GM12878 (cell line): ENCODE measurements around the gene HUWE1. TPM values are rescaled to one million over a fixed set of nuclear protein-coding genes. Genes with fewer than 3 reads are reported as not detected.

Experiments used
- ATAC-seq: fragments of 200-7000 bp; cut with Tn5 transposase; 3 replicates; pipeline ENCODE4 v1.9.1; 2020; ENCODE audit warnings: mild to moderate bottlenecking, moderate library complexity
- BruUV-seq: library from RNA; stranded (reverse); fragments of 400-500 nt; replicated peaks from 2 replicates; lab custom pipeline; 2021; lab: Mats Ljungman, UMichigan
- CTCF ChIA-PET: fragments of 300-600 bp; sonication (Branson Sonifier 250); formaldehyde crosslinking; extraction: SDS; loops from one replicate; lab custom pipeline; 2021; ENCODE audit warnings: inconsistent platforms; lab: Yijun Ruan, JAX
- POLR2A ChIA-PET: fragments of 350-600 bp; formaldehyde crosslinking; extraction: SDS; loops from one replicate; lab custom pipeline; 2021; ENCODE audit warnings: inconsistent platforms; lab: Charles Lee
- RAD21 ChIA-PET: fragments of 300-600 bp; sonication (Branson Sonifier 250); formaldehyde crosslinking; loops from one replicate; lab custom pipeline; 2023; ENCODE audit warnings: antibody characterized with exemption; ENCODE audit not compliant: unreplicated experiment; lab: Charles Lee
- SMC1A ChIA-PET: fragments of 300-600 bp; sonication (Branson Sonifier 250); formaldehyde crosslinking; loops from one replicate; lab custom pipeline; 2023; ENCODE audit not compliant: unreplicated experiment, uncharacterized antibody; lab: Charles Lee
- DNase-seq: peaks from one replicate; pipeline ENCODE4 v3.0.0-alpha.2; 2011; ENCODE audit warnings: low read depth, low spot score
- FAIRE-seq: peaks from 3 replicates; lab custom pipeline; 2011; peaks lifted over from hg19 to GRCh38; lab: Jason Lieb, UNC
- H2AFZ ChIP-seq: 2 replicates; pipeline ENCODE4 v1.6.0; 2011; ENCODE audit warnings: low read depth, low read length, control low read depth; ENCODE audit not compliant: control insufficient read depth
- H3K27ac ChIP-seq: 2 replicates; pipeline ENCODE4 v1.5.1; 2011; ENCODE audit warnings: control low read depth; ENCODE audit not compliant: control insufficient read depth, insufficient read depth
- H3K27me3 ChIP-seq, 2 experiments: replicated peaks in 1 of 2; 2 replicates each; pipeline versions ENCODE4 v1.6.0 to v1.6.1; 2011; ENCODE audit warnings: low read length in 1 of 2; ENCODE audit not compliant: control insufficient read depth in 2 of 2, insufficient read depth in 2 of 2
- H3K36me3 ChIP-seq, 2 experiments: 2 replicates each; pipeline ENCODE4 v1.5.1; 2011; ENCODE audit warnings: low read length in 1 of 2; ENCODE audit not compliant: control insufficient read depth in 2 of 2, insufficient read depth in 2 of 2
- H3K4me1 ChIP-seq: 2 replicates; pipeline ENCODE4 v1.6.1; 2011; ENCODE audit warnings: mild to moderate bottlenecking, low read length, moderate library complexity, mixed read lengths; ENCODE audit not compliant: control insufficient read depth, insufficient read depth
- H3K4me2 ChIP-seq: 2 replicates; pipeline ENCODE4 v1.6.0; 2011; ENCODE audit warnings: control low read depth; ENCODE audit not compliant: control insufficient read depth, insufficient read depth
- H3K4me3 ChIP-seq: fragments of 200-600 bp; sonication (generic); 2 replicates; pipeline ENCODE4 v1.5.1; 2016
- H3K79me2 ChIP-seq: 2 replicates; pipeline ENCODE4 v1.6.0; 2011; ENCODE audit warnings: low read length; ENCODE audit not compliant: control insufficient read depth, insufficient read depth
- H3K9ac ChIP-seq: 2 replicates; pipeline ENCODE4 v1.8.0; 2011; ENCODE audit warnings: low read length, control low read depth, mixed read lengths; ENCODE audit not compliant: control insufficient read depth, insufficient read depth
- H3K9me3 ChIP-seq: replicated peaks from 3 replicates; pipeline ENCODE4 v1.5.1; 2011; ENCODE audit warnings: mild to moderate bottlenecking, low read length; ENCODE audit not compliant: control insufficient read depth, insufficient read depth
- H4K20me1 ChIP-seq: 2 replicates; pipeline ENCODE4 v1.6.0; 2011; ENCODE audit not compliant: control insufficient read depth, insufficient read depth
- ATF7 ChIP-seq: fragments of 450-650 bp; IDR thresholded peaks from 2 replicates; pipeline ENCODE4 v1.6.1; 2016; ENCODE audit warnings: low read depth, mild to moderate bottlenecking
- BCL11A ChIP-seq: IDR thresholded peaks from 2 replicates; pipeline ENCODE4 v1.6.1; 2011; ENCODE audit warnings: low read depth, low read length
- DPF2 ChIP-seq: fragments of 450-650 bp; IDR thresholded peaks from 2 replicates; pipeline ENCODE4 v1.6.1; 2017; ENCODE audit warnings: mild to moderate bottlenecking
- EGR1 ChIP-seq, 2 experiments: IDR thresholded peaks; 1 replicate in 1 of 2; 2 replicates in 1 of 2; pipeline ENCODE4 v1.6.1; 2011 to 2012; ENCODE audit warnings: low read depth in 2 of 2, low read length in 2 of 2, borderline replicate concordance in 1 of 2, mild to moderate bottlenecking in 1 of 2, moderate library complexity in 1 of 2
- EP300 ChIP-seq, 2 experiments: fragments of 150-350 bp in 1 of 2; IDR thresholded peaks; 2 replicates each; pipeline ENCODE4 v1.6.1; 2011 to 2012; ENCODE audit warnings: low read depth in 2 of 2, low read length in 2 of 2, borderline replicate concordance in 1 of 2, improper control_type of control experiment in 1 of 2, inconsistent platforms in 1 of 2; ENCODE audit not compliant: control insufficient read depth in 1 of 2
- FOS ChIP-seq: IDR thresholded peaks from 3 replicates; pipeline ENCODE4 v1.6.1; 2011; ENCODE audit warnings: borderline replicate concordance; ENCODE audit not compliant: insufficient read length; ENCODE audit errors: extremely low read depth
- IKZF2 ChIP-seq, 2 experiments: fragments of 450-650 bp; IDR thresholded peaks; 2 replicates each; pipeline ENCODE4 v1.6.1; 2017; ENCODE audit warnings: mild to moderate bottlenecking in 2 of 2, moderate library complexity in 2 of 2
- IRF4 ChIP-seq: IDR thresholded peaks from 2 replicates; pipeline ENCODE4 v1.6.1; 2011; ENCODE audit warnings: low read depth, low read length
- MAX ChIP-seq: IDR thresholded peaks from 2 replicates; pipeline ENCODE4 v1.6.1; 2012; ENCODE audit warnings: low read depth, low read length, improper control_type of control experiment
- MEF2B ChIP-seq: fragments of 450-650 bp; IDR thresholded peaks from 2 replicates; pipeline ENCODE4 v1.6.1; 2018; ENCODE audit warnings: mild to moderate bottlenecking, moderate library complexity; ENCODE audit not compliant: partially characterized antibody, poor library complexity, severe bottlenecking
- MYC ChIP-seq: IDR thresholded peaks from 2 replicates; pipeline ENCODE4 v1.6.1; 2011; ENCODE audit warnings: mild to moderate bottlenecking, low read length, moderate library complexity, inconsistent platforms; ENCODE audit not compliant: insufficient read depth, insufficient replicate concordance, insufficient read length, severe bottlenecking
- NBN ChIP-seq: fragments of 450-650 bp; IDR thresholded peaks from 2 replicates; pipeline ENCODE4 v1.6.1; 2016
- NFYB ChIP-seq: IDR thresholded peaks from 2 replicates; pipeline ENCODE4 v1.6.1; 2011; ENCODE audit warnings: low read depth, mild to moderate bottlenecking, low read length, improper control_type of control experiment, moderate library complexity; ENCODE audit not compliant: insufficient read depth
- NKRF ChIP-seq: fragments of 450-650 bp; conservative IDR thresholded peaks from 2 replicates; pipeline ENCODE4 v1.6.1; 2017; ENCODE audit warnings: mild to moderate bottlenecking, moderate library complexity
- NR2C2 ChIP-seq: IDR thresholded peaks from 2 replicates; pipeline ENCODE4 v1.6.1; 2011; ENCODE audit warnings: borderline replicate concordance, low read depth; ENCODE audit not compliant: control insufficient read depth, insufficient read length
- NR2F1 ChIP-seq: fragments of 450-650 bp; conservative IDR thresholded peaks from 2 replicates; pipeline ENCODE4 v1.6.1; 2017; ENCODE audit warnings: mild to moderate bottlenecking
- RAD21 ChIP-seq: IDR thresholded peaks from 2 replicates; pipeline ENCODE4 v1.6.1; 2011; ENCODE audit warnings: mild to moderate bottlenecking, low read depth, low read length, moderate library complexity; ENCODE audit not compliant: insufficient read depth
- SMAD1 ChIP-seq: fragments of 450-650 bp; IDR thresholded peaks from 2 replicates; pipeline ENCODE4 v1.6.1; 2018; ENCODE audit warnings: mild to moderate bottlenecking, low read depth; ENCODE audit not compliant: partially characterized antibody
- SPI1 ChIP-seq: IDR thresholded peaks from 2 replicates; pipeline ENCODE4 v1.6.1; 2011; ENCODE audit warnings: low read depth, mild to moderate bottlenecking, low read length, moderate library complexity, borderline replicate concordance; ENCODE audit not compliant: insufficient read depth
- TBL1XR1 ChIP-seq: IDR thresholded peaks from 2 replicates; pipeline ENCODE4 v1.6.1; 2012; ENCODE audit warnings: low read depth, low read length, improper control_type of control experiment
- USF2 ChIP-seq: IDR thresholded peaks from 2 replicates; pipeline ENCODE4 v1.6.1; 2011; ENCODE audit warnings: low read depth, low read length, improper control_type of control experiment, borderline replicate concordance
- WGBS: methylation state at CpG from one replicate; pipeline ENCODE4 v1.1.6; 2016; ENCODE audit warnings: low lambda C conversion rate; ENCODE audit not compliant: insufficient replicate concordance, insufficient coverage; ENCODE audit errors: missing lambda C conversion rate; 5-methylcytosine and 5-hydroxymethylcytosine counted together
- in situ Hi-C: fragments of 300-500 bp; cut with MboI; formaldehyde crosslinking; loops from 9 replicates; pipeline ENCODE4 v1.14.3; 2018; ENCODE audit warnings: mixed read lengths
- intact Hi-C: fragments of 100-400 bp; cut with micrococcal nuclease; formaldehyde crosslinking; loops from one replicate; pipeline ENCODE4 v1.14.2; 2022; ENCODE audit not compliant: unreplicated experiment
- polyA plus RNA-seq, 11 experiments: library from polyadenylated mRNA; depleted of rRNA in 4 of 11; unstranded in 6 of 11; stranded (reverse) in 5 of 11; fragments of >200 nt; fragmentation: Nextera tagmentation in 4 of 11; fragmentation: Illumina TruSeq in 1 of 11; extraction: Ambion mirVana in 4 of 11; extraction: Trizol in 1 of 11; gene quantifications; 1 replicate in 1 of 11; 2 replicates in 10 of 11; pipeline versions ENCODE4 v1.2.1 to v1.2.3, GENCODE V29; 2011 to 2016; ENCODE audit warnings: inconsistent platforms in 2 of 11, missing spikeins in 2 of 11, low read depth in 1 of 11
- total RNA-seq, 4 experiments: library from RNA; depleted of rRNA in 3 of 4; stranded (reverse); fragments of >200 nt in 3 of 4; fragmentation: Illumina TruSeq in 1 of 4; extraction: Trizol in 1 of 4; gene quantifications; 2 replicates each; pipeline versions ENCODE4 v1.2.1 to v1.2.3, GENCODE V29; 2013 to 2021

Gene HUWE1
- total and polyA plus RNA-seq, 10 of the 15 experiments (the other 5 are each of a cell fraction or from before 2014, with no cell fraction given), result 35.9 to 280 (median 100) TPM

GRCh38 chrX:53704294-53704693 lies 17.8 kb upstream of the HUWE1 start:
- in situ Hi-C loops, result no loop called here
- H2AFZ ChIP-seq, result no peak overlapping the region
- ChIA-PET RAD21 (interaction anchor here (0.8 to 3.3 kb wide), 4 partner anchors 10 to 20 kb away, joined by 3 to 20 read pairs (median 9); partner anchors contain the start of gene HUWE1), CTCF (interaction anchor here (1.6 to 4.7 kb wide), 2 partner anchors 11 to 20 kb away, joined by 4 to 41 read pairs; no protein-coding TSS in a partner anchor), POLR2A (interaction anchor here (1.0 to 2.2 kb wide), 5 partner anchors 10 to 32 kb away, joined by 3 to 9 read pairs (median 3); partner anchors contain the start of gene HUWE1), SMC1A (interaction anchor here (0.6 to 6.9 kb wide), 12 partner anchors 9 to 126 kb away, joined by 3 to 63 read pairs (median 4); no protein-coding TSS in a partner anchor)
- BruUV-seq, result no TSS peak
- FAIRE-seq (no peak), ATAC-seq (peak; percentile 99), DNase-seq (no peak)
- no peaks in the 10 kb centered on the region for H4K20me1 ChIP-seq
- H3K27me3 ChIP-seq, result no peaks in the 10 kb centered on the region
- 9% methylated on average over 4 of the region's 4 CpGs for WGBS
- peak overlapping the region; percentile 40 for H3K27ac ChIP-seq
- no peak overlapping the region for H3K9ac ChIP-seq
- H3K9me3 ChIP-seq, result peaks cover 2% of the 10 kb centered on the region; the same call in 2 of the 3 replicates
- no peaks in the 10 kb centered on the region for H3K79me2 ChIP-seq
- no peak overlapping the region for H3K4me3 ChIP-seq
- H3K4me2 ChIP-seq, result no peak overlapping the region
- no peaks in the 10 kb centered on the region for H3K36me3 ChIP-seq
- intact Hi-C loops, result no loop called here
- H3K4me1 ChIP-seq, result no peaks in the 10 kb centered on the region; the same call in 1 of the 2 replicates
- TF ChIP-seq IRF4, result peak; percentile 70
- TF ChIP-seq NFYB, result no peak
- peak; percentile 33 for TF ChIP-seq MEF2B
- peak; percentile 88 for TF ChIP-seq SPI1
- TF ChIP-seq MAX, result no peak
- TF ChIP-seq RAD21, result no peak
- no peak for TF ChIP-seq NR2C2
- TF ChIP-seq EP300 (IDR thresholded peaks at IDR 0.05; ENCODE audit: borderline replicate concordance in 1 of 2, control insufficient read depth in 1 of 2, low read depth in 2 of 2, low read length in 2 of 2), result peak in 1 of 2 experiments; percentile 60; a peak in 1 of 4 replicates
- TF ChIP-seq SMAD1, result no peak
- TF ChIP-seq FOS, result no peak
- TF ChIP-seq NKRF, result peak; percentile 43; the same call in 1 of the 2 replicates
- TF ChIP-seq IKZF2 (IDR thresholded peaks at IDR 0.05), result peak in 1 of 2 experiments; percentile 18; a peak in 1 of 4 replicates
- peak; percentile 43; the same call in 1 of the 2 replicates for TF ChIP-seq DPF2
- TF ChIP-seq USF2, result no peak
- no peak for TF ChIP-seq MYC
- TF ChIP-seq TBL1XR1, result no peak
- no peak for TF ChIP-seq EGR1 (IDR thresholded peaks at IDR 0.05; ENCODE audit: borderline replicate concordance in 1 of 2, low read depth in 2 of 2, low read length in 2 of 2)
- no peak for TF ChIP-seq NR2F1
- TF ChIP-seq BCL11A, result no peak
- TF ChIP-seq NBN, result 0 out of 2 replicates have a peak, but pooled peaks have one; percentile 41
- TF ChIP-seq ATF7, result no peak
